GM19099 (cell line): ENCODE data around the gene BRMS1.

Experiments
- POLR2A ChIP-seq: IDR thresholded peaks from 3 replicates; pipeline ENCODE4 v1.6.1; 2011; ENCODE audit warnings: low read depth; ENCODE audit not compliant: insufficient read length; ENCODE audit errors: extremely low read depth

Gene BRMS1

GRCh38 chr11:66287889-66288670 is 56.8 kb downstream of the BRMS1 start:
- TF ChIP-seq POLR2A, result no peak
